GM08714 (cell line): ENCODE measurements around the gene CADM1.
"Not testable (repeated sequence)": the region's sequence is repeated elsewhere in the genome, so short reads cannot be mapped to it uniquely, and the experiment has no call there.

Experiments used
- H3K4me3 ChIP-seq: fragments of 200-500 bp; sonication (Bioruptor generic); 2 replicates; pipeline ENCODE4 v1.5.1; 2014; ENCODE audit warnings: mild to moderate bottlenecking, low read length, inconsistent platforms
- ZNF274 ChIP-seq: IDR thresholded peaks from 2 replicates; pipeline ENCODE4 v1.6.1; 2012; ENCODE audit warnings: mild to moderate bottlenecking, low read depth, low read length

CADM1 gene

DNA sequence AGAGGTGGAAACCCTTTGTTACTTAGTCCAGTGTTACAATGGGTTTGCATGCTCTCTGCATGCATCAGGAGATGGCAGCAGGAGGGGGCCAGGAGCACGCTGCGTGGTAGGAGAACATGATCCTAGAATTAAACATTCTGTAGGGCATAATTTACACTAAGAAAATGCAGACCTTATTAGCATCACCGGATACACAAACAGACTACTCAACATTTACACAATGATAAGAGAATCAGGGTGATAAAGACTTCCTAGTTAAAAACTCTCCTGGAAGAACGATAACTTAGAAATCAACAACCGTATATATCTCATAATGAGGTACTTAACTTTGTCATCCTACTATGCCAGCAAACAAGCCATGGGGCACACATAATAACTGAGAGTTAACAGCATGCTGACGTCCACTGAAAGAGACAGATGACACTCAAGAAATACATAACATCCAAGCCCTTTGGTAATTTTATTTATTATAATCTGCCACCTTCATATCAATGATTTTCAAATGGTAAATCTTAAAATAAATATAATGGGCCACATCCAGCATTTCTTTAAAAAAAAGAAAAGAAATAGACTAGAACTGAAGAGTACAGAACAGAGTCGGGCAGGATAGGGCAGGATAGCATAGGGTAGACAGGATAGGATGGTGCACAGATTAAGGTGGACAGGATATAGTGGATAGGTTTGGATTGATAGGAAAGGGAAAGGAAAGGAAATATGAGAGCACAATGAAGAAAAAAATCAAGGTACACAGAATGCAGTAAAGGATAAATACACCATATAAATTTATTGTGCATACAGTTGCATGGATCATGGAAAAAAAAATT is 27.5 kb downstream of the CADM1 start:
- H3K4me3 ChIP-seq = no peak overlapping the region
- no peak for TF ChIP-seq ZNF274

DNA sequence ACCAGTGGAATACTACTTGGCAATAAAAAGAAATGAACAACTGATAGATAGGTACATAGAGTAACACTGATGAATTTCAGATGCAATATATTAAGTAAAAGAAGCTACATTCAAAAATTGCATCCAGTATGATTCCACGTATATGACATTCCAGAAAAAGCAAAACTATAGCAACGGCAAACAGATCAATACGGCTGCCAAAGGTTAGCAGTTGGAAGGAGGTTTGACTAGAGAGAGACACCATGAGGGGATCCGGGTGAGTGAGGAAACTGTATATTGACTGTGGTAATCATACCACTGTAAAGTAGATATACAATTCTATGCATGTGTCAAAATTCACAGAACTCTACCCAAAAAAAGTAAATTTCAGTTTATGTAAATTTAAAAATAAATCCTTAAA is 28.7 kb downstream of the CADM1 start:
- no peak for TF ChIP-seq ZNF274
- no peak overlapping the region for H3K4me3 ChIP-seq

DNA sequence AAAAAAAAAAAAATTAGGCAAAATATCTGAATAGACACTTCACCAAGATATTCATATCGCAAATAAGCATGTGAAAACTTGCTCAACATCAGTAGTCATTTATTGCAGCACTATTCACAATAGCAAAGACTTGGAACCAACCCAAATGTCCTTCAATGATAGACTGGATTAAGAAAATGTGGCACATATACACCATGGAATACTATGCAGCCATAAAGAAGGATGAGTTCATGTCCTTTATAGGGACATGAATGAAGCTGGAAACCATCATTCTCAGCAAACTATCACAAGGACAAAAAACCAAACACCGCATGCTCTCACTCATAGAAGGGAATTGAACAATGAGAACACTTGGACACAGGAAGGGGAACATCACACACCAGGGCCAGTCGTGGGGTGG is 29.9 kb downstream of the CADM1 start:
- not testable (repeated sequence) for H3K4me3 ChIP-seq

DNA sequence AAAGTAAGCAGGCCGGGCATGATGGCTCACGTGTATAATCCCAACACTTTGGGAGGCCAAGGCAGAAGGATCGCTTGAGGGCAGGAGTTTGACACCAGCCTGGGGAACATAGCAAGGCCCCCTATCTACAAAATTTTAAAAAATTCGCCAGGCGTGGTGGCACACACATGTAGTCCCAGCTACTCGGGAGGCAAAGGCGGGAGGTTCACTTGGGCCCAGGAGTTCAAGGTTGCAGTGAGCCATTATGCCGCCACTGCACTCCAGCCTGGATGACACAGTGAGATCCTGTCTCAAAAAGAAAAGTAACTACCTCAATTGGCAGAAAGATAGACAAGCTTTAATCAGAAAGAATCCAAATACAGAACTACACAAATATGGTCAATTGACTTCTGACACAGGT is 31.0 kb downstream of the CADM1 start:
- no peak overlapping the region for H3K4me3 ChIP-seq
- TF ChIP-seq ZNF274 = no peak

DNA sequence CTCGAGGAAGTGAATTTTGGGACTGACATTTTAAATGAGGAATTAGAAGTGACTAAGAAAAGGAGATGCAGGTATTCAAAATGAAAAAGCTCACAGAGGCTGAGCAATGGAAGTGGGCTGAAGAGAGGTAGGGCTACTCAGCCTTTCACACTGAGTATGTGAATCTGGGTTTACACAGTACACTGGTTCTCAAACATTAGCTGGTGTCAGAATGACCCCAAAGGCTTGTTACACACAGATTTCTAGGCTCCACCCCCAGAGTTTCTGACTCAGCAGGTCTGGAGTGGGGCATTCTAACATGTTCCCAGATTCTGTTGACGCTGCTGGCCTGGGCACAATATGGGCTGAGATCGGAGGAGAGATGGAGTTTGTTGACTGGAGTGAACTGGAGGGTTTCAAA is 32.8 kb downstream of the CADM1 start:
- no peak for TF ChIP-seq ZNF274

DNA sequence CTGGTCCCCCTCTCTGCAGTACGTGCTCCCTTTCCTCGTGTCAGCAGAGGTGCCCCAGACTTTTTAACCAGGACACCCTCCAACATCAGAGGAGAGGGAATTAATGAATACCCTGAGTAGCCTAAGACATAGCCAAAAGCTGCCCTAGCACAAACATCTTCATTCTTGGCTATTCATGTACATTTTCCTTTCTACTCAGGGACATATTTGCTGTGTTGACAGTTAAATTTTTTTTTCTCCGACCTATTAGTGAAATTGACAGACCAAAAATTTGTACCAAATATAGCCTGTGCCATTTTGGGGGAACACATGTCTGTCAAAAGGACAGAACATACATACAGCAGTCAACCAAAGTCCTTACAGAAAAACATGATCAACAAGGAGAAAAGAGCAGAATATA is 33.3 kb downstream of the CADM1 start:
- no peak overlapping the region for H3K4me3 ChIP-seq
- no peak for TF ChIP-seq ZNF274

More for the DNA sequence above, 32.8 kb downstream of the CADM1 start:
- no peak overlapping the region for H3K4me3 ChIP-seq

DNA sequence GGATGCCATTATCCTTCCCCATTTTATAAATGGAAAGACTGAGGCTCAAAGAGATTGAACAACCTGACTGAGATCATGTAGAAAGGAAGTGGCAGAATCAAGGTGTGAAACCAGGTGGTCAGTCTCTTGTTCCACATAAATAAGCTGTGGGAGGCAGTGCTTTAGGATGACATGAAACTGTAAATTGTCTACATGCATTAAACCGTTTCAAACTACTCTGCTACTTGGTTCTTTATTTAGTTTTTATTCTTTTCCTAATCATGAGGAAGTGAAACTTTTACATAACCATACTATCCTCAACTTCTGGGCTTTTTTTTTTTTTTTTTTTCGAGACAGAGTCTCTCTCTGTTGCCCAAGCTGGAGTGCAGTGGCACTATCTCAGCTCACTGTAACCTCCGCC is 34.9 kb downstream of the CADM1 start:
- H3K4me3 ChIP-seq = no peak overlapping the region
- no peak for TF ChIP-seq ZNF274

DNA sequence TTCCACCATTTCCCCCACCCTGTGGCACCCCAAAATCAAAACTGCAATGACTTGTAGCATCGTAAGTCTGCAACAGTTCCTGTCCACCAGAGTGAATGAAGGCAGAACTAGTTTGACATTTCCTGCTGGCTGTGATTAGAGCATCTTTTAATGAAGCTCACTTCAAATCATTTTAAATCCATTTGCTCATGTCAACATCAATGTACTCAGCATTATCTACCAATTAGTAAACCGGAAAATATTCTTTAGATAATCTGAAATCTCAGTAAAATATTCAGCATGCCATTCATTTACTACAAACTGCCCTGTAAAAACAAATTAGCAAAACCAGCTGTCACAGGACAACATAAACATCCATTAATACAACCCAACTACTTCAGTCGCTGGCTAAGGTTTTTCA is 38.1 kb downstream of the CADM1 start:
- no peak for TF ChIP-seq ZNF274
- H3K4me3 ChIP-seq = no peak overlapping the region

DNA sequence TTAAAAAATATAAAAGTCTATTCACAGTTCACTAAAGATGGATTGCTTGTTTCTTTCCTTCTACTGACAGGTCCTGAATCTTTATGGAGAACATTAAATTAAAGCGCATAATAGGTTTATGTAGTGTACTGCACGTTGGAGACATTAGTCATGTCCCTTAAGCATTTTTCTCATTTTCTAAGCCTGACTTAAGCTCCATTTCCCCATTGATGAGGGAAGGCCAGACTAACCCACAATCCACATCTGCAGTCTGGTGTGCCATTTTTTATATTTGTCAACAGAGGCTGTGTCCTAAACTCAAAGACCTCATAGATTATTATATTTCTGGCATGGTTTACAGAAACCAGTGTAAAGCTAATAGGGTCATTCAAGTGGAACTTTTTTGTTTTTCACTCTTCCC is 39.9 kb downstream of the CADM1 start:
- no peak overlapping the region for H3K4me3 ChIP-seq
- TF ChIP-seq ZNF274 = no peak

DNA sequence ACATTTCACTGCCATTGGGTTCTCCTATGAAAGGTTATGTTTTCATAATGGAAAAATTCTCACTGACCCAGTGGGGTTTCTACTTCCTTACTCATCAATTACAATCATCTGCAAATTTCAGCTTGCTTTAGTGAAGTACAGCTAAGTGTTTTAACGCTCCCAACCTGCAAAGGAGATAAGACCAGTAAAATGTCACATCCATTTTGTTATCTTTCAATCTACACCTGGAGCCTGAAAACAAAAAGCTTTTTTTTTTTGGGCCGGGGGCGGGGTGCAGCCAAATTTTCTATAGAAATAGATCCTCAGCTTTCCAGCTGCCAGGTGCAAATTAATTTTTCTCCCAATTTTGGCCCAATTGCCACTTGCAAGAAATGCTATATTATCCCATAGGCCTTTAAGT is 40.6 kb downstream of the CADM1 start:
- H3K4me3 ChIP-seq = no peak overlapping the region
- TF ChIP-seq ZNF274 = no peak

DNA sequence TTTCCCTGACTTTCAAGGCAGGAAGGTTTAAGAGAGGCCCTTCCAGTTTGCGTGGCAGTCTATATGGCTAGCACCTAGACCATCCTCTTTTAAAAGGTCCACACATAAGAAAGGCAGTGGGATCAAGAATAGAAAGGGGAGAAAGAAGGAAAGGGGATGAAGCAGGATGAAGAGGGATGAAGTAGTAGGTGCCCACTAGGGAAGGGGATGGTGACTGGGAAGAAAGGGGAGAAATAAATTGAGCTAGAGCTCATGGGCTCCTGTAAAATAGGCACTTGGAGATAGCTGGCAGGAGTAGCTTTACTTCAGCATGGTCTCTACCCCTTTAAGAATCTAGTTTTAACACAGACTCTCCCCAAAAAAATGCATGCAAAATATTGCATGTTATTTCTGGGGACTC is 41.5 kb downstream of the CADM1 start:
- no peak overlapping the region for H3K4me3 ChIP-seq
- TF ChIP-seq ZNF274 = no peak

DNA sequence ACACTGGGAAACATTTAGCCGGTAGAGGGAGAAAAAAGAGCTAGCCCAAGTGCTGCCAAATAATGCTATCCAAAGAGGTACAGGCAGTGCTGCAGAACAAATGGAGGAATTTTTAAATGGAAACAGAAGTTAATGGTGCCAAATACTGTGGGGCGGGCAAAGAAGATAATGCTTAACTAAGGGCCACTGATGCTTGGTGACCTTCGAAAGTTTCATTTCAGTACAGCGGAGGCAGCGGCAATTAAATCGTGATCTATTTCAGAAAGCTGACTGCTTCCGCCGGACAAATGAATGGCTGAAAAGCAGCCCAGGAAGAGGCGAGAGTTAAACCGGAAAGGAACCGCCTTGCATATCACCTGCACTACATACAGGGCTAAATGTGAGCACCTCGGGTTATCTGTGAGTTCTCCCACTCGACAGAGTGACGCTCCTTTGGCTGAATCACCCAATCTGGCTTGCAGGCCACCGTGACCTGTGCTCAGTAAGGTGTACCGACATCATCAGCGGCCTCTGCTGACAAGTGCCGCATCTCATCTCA is 42.1 kb downstream of the CADM1 start:
- TF ChIP-seq ZNF274 = no peak
- no peak overlapping the region for H3K4me3 ChIP-seq

DNA sequence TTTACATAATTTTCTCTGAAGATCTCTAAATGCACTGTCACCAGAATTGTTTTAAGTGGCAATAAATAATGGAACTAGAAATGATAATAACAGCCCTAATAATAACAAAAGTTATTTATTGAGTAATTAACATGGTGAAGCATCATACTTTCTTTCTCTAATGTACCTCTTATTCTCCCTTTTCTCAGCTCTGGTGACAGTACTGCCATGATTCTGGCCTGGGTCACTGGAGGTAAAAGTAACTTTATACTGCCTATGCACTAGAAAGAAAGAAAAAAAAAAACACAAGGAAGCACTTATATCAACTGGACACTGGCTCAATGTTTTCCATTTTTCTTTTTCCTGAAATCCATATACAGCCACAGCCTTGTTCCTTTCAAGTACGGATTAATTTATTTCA is 43.7 kb downstream of the CADM1 start:
- no peak overlapping the region for H3K4me3 ChIP-seq
- TF ChIP-seq ZNF274 = no peak

DNA sequence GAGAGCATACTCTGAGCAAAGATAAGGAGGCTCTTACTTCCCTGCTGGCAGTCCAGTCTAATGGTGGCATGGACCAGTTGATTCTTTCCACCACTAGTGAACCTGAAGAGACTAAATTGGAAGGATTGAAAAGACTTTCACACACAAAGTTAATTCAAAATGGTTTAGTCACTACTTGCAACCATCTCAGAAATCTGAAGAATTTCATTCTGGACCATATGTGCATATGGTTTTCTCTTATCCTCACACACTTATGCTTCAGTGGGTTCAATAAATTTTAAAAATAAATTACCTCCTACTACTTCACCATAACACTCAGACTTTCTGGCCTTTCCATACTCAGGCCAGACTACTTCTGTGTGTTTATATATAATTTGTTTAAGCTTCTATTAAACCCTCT is 44.7 kb downstream of the CADM1 start:
- TF ChIP-seq ZNF274 = no peak
- H3K4me3 ChIP-seq = no peak overlapping the region

DNA sequence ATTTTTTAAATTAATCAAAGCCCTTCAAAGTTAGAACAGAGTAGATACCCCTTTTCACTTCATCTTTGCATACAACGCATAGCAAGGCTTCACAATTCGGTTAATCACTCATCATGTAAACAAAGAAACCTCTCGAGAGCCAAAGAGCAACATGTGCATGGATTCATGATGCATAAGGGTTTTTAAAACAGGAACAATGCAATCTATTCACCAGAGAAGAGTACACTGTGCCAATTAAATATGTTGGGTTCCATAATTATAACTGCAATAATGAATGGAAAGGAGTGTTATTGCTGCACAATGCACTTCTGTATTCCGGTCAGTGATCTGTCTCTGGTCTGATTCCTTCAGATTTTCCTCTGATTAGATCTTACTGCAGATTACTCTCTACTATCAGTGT is 45.3 kb downstream of the CADM1 start:
- TF ChIP-seq ZNF274 = no peak
- H3K4me3 ChIP-seq = no peak overlapping the region

DNA sequence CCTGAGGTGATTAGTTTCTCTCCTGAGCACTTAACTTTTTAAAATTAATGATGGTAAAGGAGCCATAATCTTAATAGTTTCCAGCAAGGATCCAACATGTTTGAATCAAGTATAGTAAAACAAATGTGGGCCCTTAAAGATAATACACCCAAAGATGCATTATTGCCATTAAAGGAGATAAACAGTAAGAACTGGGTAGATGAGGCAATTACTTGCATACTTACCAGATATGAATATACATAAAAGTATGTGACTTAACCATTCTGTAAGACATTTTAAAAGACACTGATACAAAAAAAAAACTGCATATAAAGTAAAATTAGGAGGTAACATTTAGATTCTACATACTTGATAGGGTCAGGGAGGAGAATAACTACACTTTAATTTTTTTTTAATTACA is 48.2 kb downstream of the CADM1 start:
- TF ChIP-seq ZNF274 = no peak
- no peak overlapping the region for H3K4me3 ChIP-seq
